Measurements from ENCODE around the gene BRF1. TPM values are rescaled to one million over a fixed set of nuclear protein-coding genes. Genes with fewer than 3 reads are reported as not detected.

Gene BRF1
- total and polyA plus RNA-seq, 2 of the 8 experiments (the other 6 are each of a cell fraction or from before 2014, with no cell fraction given) = 7.7 to 18.3 TPM

- TF ChIP-seq HDAC6 (IDR thresholded peaks at IDR 0.05; ENCODE audit: low read depth, low read length) = no peak
- TF ChIP-seq CTCF (IDR thresholded peaks at IDR 0.05; ENCODE audit: control extremely low read depth in 1 of 3, insufficient read depth in 1 of 3, low read depth in 1 of 3, low read length in 3 of 3) = no peak
- TF ChIP-seq SIRT6 (IDR thresholded peaks at IDR 0.05; ENCODE audit: low read length) = no peak
- TF ChIP-seq SP4 (IDR thresholded peaks at IDR 0.05; ENCODE audit: low read length) = no peak
- TF ChIP-seq ASH2L (IDR thresholded peaks at IDR 0.05; ENCODE audit: low read length) = no peak
- TF ChIP-seq ATF2 (IDR thresholded peaks at IDR 0.05; ENCODE audit: low read length) = no peak
Observed at GRCh38 chr14:105209091-105209490, 91.7 kb downstream of the BRF1 start (continued).
